Measurements from ENCODE around the gene MARCHF4.

DNA sequence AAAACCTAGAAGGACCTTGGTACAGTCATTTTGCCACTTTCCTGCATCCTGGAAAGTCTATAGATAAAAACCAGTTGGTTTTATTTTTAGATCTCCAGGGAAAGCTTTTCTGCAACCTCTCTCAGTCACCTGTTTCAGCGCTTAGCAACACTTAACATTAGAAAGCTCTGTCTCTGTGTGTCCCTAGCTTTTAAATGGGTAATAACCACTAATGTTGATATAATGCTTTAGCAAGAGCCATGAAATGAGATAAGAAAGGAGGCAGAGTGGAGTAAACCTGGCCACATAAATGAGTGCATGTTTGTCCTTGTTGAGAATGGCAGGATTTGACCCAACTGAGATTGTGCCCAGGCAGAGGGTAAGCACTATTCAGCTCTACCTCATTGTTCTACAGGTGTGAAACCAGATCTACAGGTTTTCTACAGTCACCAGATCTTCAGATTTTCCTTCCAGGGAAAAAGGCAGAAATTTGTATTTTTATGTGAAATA, 44.8 kb downstream of the MARCHF4 start:
- TF ChIP-seq, protein P1, sequence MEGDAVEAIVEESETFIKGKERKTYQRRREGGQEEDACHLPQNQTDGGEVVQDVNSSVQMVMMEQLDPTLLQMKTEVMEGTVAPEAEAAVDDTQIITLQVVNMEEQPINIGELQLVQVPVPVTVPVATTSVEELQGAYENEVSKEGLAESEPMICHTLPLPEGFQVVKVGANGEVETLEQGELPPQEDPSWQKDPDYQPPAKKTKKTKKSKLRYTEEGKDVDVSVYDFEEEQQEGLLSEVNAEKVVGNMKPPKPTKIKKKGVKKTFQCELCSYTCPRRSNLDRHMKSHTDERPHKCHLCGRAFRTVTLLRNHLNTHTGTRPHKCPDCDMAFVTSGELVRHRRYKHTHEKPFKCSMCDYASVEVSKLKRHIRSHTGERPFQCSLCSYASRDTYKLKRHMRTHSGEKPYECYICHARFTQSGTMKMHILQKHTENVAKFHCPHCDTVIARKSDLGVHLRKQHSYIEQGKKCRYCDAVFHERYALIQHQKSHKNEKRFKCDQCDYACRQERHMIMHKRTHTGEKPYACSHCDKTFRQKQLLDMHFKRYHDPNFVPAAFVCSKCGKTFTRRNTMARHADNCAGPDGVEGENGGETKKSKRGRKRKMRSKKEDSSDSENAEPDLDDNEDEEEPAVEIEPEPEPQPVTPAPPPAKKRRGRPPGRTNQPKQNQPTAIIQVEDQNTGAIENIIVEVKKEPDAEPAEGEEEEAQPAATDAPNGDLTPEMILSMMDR (conservative IDR thresholded peaks at IDR 0.05; ENCODE audit: low read depth, low read length) = no peak
- TF ChIP-seq EZH2 (IDR thresholded peaks at IDR 0.05; ENCODE audit: borderline replicate concordance, low read depth, low read length, poor library complexity, severe bottlenecking) = no peak
